GM19463 (cell line): ENCODE data around the gene KREMEN2.

Experiments
- ATAC-seq: cut with Tn5 transposase; IDR thresholded peaks from one replicate; pipeline ENCODE4 v1.9.1; 2021; ENCODE audit warnings: mild to moderate bottlenecking, moderate library complexity; ENCODE audit not compliant: unreplicated experiment

The KREMEN2 gene

GRCh38 chr16:2963074-2963722 lies 877 bp upstream of the KREMEN2 start:
- ATAC-seq = no peak

- ATAC-seq = no peak
These were observed 631 bp downstream of the KREMEN2 start for GRCh38 chr16:2964475-2965336.

GRCh38 chr16:2966043-2966807 lies 2.1 kb downstream of the KREMEN2 start:
- ATAC-seq = no peak

- no peak for ATAC-seq
These were observed 2.7 kb downstream of the KREMEN2 start for GRCh38 chr16:2966808-2967191.

- no peak for ATAC-seq
These were observed 3.1 kb downstream of the KREMEN2 start for GRCh38 chr16:2967211-2967631.

- ATAC-seq = no peak
These were observed 3.7 kb downstream of the KREMEN2 start for GRCh38 chr16:2967721-2968161.

- ATAC-seq = no peak
These were observed 4.3 kb downstream of the KREMEN2 start for GRCh38 chr16:2968368-2968737.

- ATAC-seq = peak; percentile 74
These were observed 4.9 kb downstream of the KREMEN2 start, which contains the start of gene PAQR4 for GRCh38 chr16:2968738-2969544. Gene PAQR4 (plus strand): TSS chr16:2969348. CDS start chr16:2969675, 327 bp downstream.

GRCh38 chr16:2969545-2970521 lies 5.8 kb downstream of the KREMEN2 start:
- ATAC-seq = peak; percentile 45

GRCh38 chr16:2970563-2970962 lies 6.5 kb downstream of the KREMEN2 start:
- ATAC-seq = no peak

GRCh38 chr16:2971134-2971984 lies 7.3 kb downstream of the KREMEN2 start:
- no peak for ATAC-seq

- no peak for ATAC-seq
These were observed 8.1 kb downstream of the KREMEN2 start for GRCh38 chr16:2971985-2972784.

GRCh38 chr16:2973093-2973492 lies 9.0 kb downstream of the KREMEN2 start:
- ATAC-seq = no peak

GRCh38 chr16:2973605-2974318 lies 9.7 kb downstream of the KREMEN2 start:
- ATAC-seq = no peak

- no peak for ATAC-seq
These were observed 10.4 kb downstream of the KREMEN2 start for GRCh38 chr16:2974319-2975056.

- ATAC-seq = no peak
These were observed 11.2 kb downstream of the KREMEN2 start for GRCh38 chr16:2975161-2975795.
